Stimulated activated CD8-positive, alpha-beta memory T cell treated with anti-CD3 and anti-CD28 coated beads, Interleukin-7, amount 100 ng/mL, for 24 hours (primary cell): ENCODE results near the gene TAF15.

Experiments
- DNase-seq: peaks from one replicate; pipeline ENCODE4 v3.0.0-alpha.2; 2020; ENCODE audit warnings: low read depth

TAF15 gene

GRCh38 chr17:35821308-35821707, 12.0 kb downstream of the TAF15 start:
- DNase-seq: no peak

- DNase-seq: no peak
Observed at GRCh38 chr17:35825206-35825605, 15.9 kb downstream of the TAF15 start.

GRCh38 chr17:35841101-35841500, 31.8 kb downstream of the TAF15 start:
- no peak for DNase-seq

- no peak for DNase-seq
Observed at GRCh38 chr17:35841505-35841904, 32.2 kb downstream of the TAF15 start.

GRCh38 chr17:35842239-35842638, 33.0 kb downstream of the TAF15 start:
- DNase-seq: no peak

- DNase-seq: no peak
Observed at GRCh38 chr17:35843698-35844097, 34.4 kb downstream of the TAF15 start.

GRCh38 chr17:35844547-35844946, 35.3 kb downstream of the TAF15 start:
- no peak for DNase-seq

- DNase-seq: no peak
Observed at GRCh38 chr17:35846055-35846809, 36.9 kb downstream of the TAF15 start.

GRCh38 chr17:35847006-35847405, 37.7 kb downstream of the TAF15 start:
- DNase-seq: no peak

- no peak for DNase-seq
Observed at GRCh38 chr17:35847633-35848373, 38.5 kb downstream of the TAF15 start.

GRCh38 chr17:35849469-35850348, 40.4 kb downstream of the TAF15 start:
- no peak for DNase-seq

GRCh38 chr17:35855965-35856364, 46.7 kb downstream of the TAF15 start:
- DNase-seq: no peak

GRCh38 chr17:35856603-35857002, 47.3 kb downstream of the TAF15 start:
- DNase-seq: no peak

GRCh38 chr17:35864853-35865252, 55.6 kb downstream of the TAF15 start:
- DNase-seq: no peak

GRCh38 chr17:35865412-35866340, 56.4 kb downstream of the TAF15 start:
- DNase-seq: no peak

GRCh38 chr17:35866341-35866950, 57.2 kb downstream of the TAF15 start:
- no peak for DNase-seq

GRCh38 chr17:35867574-35867973, 58.3 kb downstream of the TAF15 start:
- DNase-seq: no peak

GRCh38 chr17:35868737-35869136, 59.5 kb downstream of the TAF15 start, which contains the start of gene HEATR9:
Gene HEATR9 (minus strand): TSS chr17:35868891. CDS start chr17:35868742, 149 bp downstream.
- no peak for DNase-seq

GRCh38 chr17:35870906-35871819, 61.9 kb downstream of the TAF15 start:
- DNase-seq: no peak
